Liver (tissue), 2 donors: Measurements from ENCODE around the gene CPLX1.

Source experiments
- RAD21 ChIP-seq, 2 donors: IDR thresholded peaks; 2 replicates each; pipeline ENCODE4 v1.6.1; 2016; ENCODE audit warnings: antibody characterized with exemption in 2 of 2, mild to moderate bottlenecking in 2 of 2
- TAF1 ChIP-seq: conservative IDR thresholded peaks from 2 replicates; pipeline ENCODE4 v1.6.1; 2016; ENCODE audit warnings: antibody characterized with exemption, mild to moderate bottlenecking
- YY1 ChIP-seq: IDR thresholded peaks from 2 replicates; pipeline ENCODE4 v1.6.1; 2016; ENCODE audit warnings: antibody characterized with exemption, mild to moderate bottlenecking
- donor health status: healthy.

- TF ChIP-seq TAF1: no peak
- no peak for TF ChIP-seq RAD21 (IDR thresholded peaks at IDR 0.05)
- no peak for TF ChIP-seq YY1
Measured at GRCh38 chr4:825063-825970, 612 bp downstream of the CPLX1 start.
